Activated CD4-positive, CD25-positive, alpha-beta regulatory T cell treated with anti-CD3 and anti-CD28 coated beads, Interleukin-2, amount 50 U/mL, for 24 hours (primary cell): ENCODE data around the gene ANXA4.
A peak's percentile ranks its signal among the peaks of the same experiment; 100 is the strongest.
"Not testable (repeated sequence)": the region's sequence is repeated elsewhere in the genome, so short reads cannot be mapped to it uniquely, and the experiment has no call there.

Source experiments
- ATAC-seq, 2 donors: fragments of 150-1000 bp; cut with Tn5 transposase; one replicate each; pipeline ENCODE4 v1.10.0; 2021; ENCODE audit warnings: mild to moderate bottlenecking in 1 of 2, moderate library complexity in 1 of 2

Gene ANXA4

DNA sequence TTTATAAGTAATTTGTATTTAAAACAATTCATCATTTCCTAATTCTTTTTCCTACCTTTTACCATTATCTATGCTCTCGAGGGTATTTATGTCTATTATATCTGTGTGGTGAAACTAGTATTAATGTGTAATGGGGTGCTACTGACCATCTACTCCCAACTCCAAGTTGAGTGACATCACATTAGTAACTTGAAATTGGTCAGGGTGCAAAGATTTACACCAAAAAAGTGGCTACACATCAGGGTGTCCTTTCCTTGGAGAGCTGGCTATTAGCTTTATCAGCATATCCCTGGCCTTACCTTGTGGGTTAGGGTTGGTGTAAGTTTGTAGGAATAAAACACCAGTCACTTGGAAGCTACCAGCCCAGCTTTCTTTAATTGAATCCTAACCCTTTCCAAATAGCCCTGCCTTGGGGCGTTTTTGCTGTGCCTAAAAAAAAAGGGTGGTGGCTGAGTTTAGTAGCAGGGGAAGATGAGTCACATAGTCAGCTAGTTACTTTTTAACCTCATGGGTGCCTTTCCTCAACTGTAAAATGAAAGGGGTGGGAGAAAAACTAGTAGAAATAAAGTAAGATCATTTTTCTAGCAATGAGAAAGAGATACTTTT, 14.0 kb downstream of the ANXA4 start:
- peak in 1 of 2 donors; percentile 33 for ATAC-seq

DNA sequence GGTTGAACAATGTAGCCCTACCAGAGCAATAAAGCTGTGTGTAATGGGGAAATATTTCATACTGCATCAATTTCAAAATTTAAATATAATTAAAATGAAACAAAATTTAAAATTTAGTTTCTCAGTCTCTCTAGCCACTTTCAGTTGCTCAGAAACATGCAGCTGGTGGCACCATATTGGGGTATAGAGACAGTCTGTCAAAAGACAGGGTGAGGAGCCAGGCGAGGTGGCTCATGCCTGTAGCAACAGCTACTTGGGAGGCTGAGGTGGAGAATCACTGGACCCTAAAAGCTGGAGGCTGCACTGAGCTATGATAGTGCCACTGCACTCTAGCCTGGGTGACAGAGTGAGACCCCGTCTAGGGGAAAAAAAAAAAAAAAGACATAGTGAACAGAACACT, 20.1 kb downstream of the ANXA4 start:
- ATAC-seq = no peak

- ATAC-seq = no peak
Observed at GRCh38 chr2:69762513-69763494, 20.9 kb downstream of the ANXA4 start.

GRCh38 chr2:69763831-69764230, 21.9 kb downstream of the ANXA4 start:
- not testable (repeated sequence) for ATAC-seq

- peak in 1 of 2 donors; percentile 49 for ATAC-seq
Observed at GRCh38 chr2:69764286-69765095, 22.6 kb downstream of the ANXA4 start.

GRCh38 chr2:69765096-69765380, 23.1 kb downstream of the ANXA4 start:
- ATAC-seq = no peak

DNA sequence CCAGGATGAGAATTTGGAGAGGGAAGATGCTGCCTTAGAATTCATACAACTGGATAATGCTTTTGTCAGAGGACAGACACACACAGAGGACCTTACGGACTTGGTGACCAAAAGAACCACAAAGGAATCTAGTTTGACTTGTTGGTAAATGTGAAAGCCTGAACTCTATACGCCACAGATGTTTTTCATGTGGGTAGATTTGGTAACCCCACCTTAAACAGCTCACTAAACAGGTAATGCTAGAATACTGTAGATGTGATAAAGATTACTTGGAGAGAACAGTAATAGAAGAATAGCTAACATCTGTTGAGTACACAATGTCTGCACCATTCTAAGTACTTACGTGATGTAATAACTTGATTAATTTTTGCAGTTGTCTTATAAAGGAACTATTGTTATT, 24.1 kb downstream of the ANXA4 start:
- ATAC-seq = no peak

GRCh38 chr2:69767034-69767433, 25.1 kb downstream of the ANXA4 start:
- no peak for ATAC-seq

DNA sequence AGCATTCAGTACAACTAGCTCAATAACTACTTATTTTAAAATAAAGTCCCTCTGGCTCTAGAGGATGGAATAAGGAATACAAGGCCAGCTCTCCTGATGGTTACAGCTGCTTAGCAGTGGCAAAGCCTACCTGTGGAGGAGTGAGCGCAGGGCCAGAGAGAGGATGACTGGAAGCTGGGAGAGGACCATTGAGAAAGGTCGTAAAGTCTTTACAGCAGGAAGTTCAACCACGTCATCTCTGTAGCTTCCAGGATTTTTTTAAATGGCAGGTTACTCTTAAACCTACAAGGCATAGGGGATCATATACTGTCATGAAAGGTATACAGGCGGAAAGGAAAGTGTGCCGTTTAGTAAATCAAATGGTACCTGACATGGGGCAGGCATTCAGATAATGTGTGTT, 26.3 kb downstream of the ANXA4 start:
- ATAC-seq = no peak

- no peak for ATAC-seq
Observed at GRCh38 chr2:69768789-69769188, 26.9 kb downstream of the ANXA4 start.

- no peak for ATAC-seq
Observed at GRCh38 chr2:69769272-69769671, 27.3 kb downstream of the ANXA4 start.

GRCh38 chr2:69770193-69770702, 28.3 kb downstream of the ANXA4 start:
- ATAC-seq = peak in 1 of 2 donors; percentile 33

- ATAC-seq = no peak
Observed at GRCh38 chr2:69770747-69771146, 28.8 kb downstream of the ANXA4 start.

DNA sequence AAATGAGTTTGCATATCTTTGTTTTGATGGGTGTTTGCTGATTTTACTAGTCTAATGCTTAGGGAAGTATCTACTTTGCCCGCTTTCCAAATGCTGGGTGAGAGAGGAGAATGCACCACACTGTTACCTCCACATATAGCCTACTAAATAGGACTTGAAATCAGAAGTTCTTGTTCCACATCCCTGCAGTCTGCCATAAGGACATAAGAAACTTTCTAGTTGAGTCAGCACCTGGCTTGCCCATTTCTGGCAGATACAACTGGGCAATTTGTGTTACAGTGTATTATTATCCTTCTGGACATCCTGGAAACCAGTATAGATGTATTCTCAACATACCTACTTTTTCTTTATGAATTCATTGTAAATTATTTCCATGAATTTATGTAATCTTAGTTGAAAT, 29.5 kb downstream of the ANXA4 start:
- ATAC-seq = no peak

- ATAC-seq = peak; percentile 33 to 48
Observed at GRCh38 chr2:69773206-69773605, 31.3 kb downstream of the ANXA4 start.

DNA sequence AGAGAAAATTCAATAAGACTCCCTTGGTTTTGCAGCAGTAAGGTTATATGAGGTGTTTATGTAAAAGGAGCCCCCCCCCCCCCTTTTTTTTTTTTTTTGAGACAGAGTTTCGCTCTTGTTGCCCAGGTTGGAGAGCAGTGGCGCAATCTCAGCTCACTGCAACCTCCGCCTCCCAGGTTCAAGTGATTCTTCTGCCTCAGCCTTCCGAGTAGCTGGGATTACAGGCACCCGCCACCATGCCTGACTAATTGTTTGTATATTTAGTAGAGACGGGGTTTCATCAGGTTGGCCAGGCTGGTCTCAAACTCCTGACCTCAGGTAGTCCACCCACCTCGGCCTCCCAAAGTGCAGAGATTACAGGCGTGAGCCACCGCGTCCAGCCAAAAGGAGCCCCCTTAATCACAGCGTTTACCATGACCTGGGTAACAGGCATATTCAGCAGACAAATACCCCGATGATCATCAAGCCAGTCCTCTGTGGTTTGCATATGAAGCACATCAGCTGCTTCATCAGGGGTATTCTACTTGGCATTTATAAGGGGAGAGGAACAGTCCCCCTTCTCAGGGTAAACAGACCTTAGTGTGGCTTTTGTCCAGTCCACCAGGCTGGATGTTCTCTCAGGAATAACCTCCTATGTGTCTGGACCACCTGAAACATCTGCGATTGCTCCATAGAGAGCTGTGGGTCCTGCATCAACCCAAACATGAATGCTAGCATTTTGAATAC, 32.5 kb downstream of the ANXA4 start:
- peak; percentile 7 to 9 for ATAC-seq

- ATAC-seq = peak; percentile 88
Observed at GRCh38 chr2:69774984-69775982, 33.3 kb downstream of the ANXA4 start.

DNA sequence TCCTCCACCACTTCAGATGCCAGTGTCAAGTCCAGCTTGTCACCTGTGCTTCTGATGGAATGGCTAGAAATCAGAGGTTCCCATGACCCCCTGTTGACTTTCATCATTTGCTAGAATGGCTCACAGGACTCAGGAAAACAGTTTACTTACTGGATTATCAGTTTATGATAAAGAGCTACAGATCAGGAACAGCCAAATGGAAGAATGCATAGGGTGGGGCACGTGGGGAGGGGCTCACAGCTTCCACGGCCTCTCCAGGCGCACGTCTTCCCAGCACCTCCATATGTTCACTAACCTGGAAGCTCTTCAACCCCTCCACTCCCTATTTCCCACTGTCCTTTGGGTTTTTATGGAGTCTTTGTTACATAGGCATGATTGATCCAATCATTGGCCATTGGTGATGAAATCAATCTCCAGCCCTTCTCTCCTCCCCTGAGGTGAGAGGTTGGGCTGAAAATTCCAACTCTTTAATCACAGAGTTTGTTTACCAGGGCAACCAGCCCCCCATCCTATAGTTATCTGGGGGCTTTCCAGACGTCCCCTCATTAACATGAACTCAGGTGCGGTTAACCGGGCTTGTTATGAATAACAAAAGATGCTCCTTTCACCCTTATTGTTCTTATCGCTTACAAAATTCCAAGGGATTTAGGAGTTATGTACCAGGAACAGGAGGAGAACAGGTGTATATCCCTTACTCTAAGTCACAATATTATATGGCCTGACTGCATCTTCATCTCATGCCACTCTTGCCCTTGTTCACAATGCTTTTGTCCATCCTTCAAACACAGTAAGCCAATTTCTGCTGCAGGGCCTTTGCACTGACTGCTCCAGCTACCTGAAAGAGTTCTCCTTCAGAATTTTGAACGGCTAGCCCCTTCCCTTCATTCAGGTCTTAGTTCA, 35.2 kb downstream of the ANXA4 start:
- ATAC-seq = no peak

DNA sequence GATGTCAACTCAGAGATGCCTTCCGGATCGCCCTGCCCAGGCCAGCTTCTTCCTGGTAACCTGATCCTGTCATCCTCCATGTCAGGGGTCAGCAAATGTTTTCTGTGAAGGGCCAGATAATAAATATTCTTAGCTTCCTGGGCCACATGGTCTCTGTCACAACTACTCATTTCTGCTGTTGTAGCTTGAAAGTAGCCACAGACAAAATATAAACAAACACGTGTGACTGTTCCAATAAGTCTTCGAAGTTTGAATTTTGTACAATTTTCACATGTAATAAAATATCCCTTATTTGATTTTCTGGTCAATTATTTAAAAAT, 35.8 kb downstream of the ANXA4 start:
- ATAC-seq = no peak
